Measurements from ENCODE around the gene IL17REL.
A peak's percentile ranks its signal among the peaks of the same experiment; 100 is the strongest.

IL17REL gene

GRCh38 chr22:49962012-49962750, 50.4 kb downstream of the IL17REL start:
- ChIA-PET CTCF (interaction anchor here (1.0 to 1.7 kb wide), 4 partner anchors 29 to 68 kb away, joined by 3 to 10 read pairs (median 4); no protein-coding TSS in a partner anchor), POLR2A (interaction anchor here (0.6 to 2.2 kb wide), 7 partner anchors 9 to 546 kb away, joined by 3 to 10 read pairs (median 6); partner anchors contain the start of gene LMF2)
- peak; percentile 84 for DNase-seq (ENCODE audit: extremely low spot score)
- no peak for TF ChIP-seq CTCF (IDR thresholded peaks at IDR 0.05; ENCODE audit: control extremely low read depth, extremely low read depth, low read depth, missing control alignments)

DNA sequence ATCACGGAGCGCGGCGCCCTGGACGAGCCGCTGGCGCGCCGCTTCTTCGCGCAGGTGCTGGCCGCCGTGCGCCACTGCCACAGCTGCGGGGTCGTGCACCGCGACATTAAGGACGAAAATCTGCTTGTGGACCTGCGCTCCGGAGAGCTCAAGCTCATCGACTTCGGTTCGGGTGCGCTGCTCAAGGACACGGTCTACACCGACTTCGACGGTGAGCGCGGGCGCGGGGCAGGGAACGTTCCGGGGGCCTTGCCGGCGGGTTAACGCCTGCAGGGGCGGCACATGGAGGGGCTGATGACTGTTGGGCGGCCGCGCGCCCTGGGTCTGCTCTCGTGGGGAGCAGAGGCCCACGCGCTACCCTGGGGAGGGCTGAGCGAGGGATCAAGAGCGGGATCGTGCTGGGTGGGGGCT, 51.0 kb downstream of the IL17REL start:
- CTCF ChIA-PET, result interaction anchor here (1.0 to 1.7 kb wide), 3 partner anchors 29 to 69 kb away, joined by 4 to 10 read pairs (median 5); no protein-coding TSS in a partner anchor
- DNase-seq (ENCODE audit: extremely low spot score), result no peak
- no peak for TF ChIP-seq CTCF (IDR thresholded peaks at IDR 0.05; ENCODE audit: control extremely low read depth, extremely low read depth, low read depth, missing control alignments)
- POLR2A ChIA-PET, result interaction anchor here (0.6 to 2.2 kb wide), 4 partner anchors 9 to 31 kb away, joined by 3 to 10 read pairs (median 6); no protein-coding TSS in a partner anchor

DNA sequence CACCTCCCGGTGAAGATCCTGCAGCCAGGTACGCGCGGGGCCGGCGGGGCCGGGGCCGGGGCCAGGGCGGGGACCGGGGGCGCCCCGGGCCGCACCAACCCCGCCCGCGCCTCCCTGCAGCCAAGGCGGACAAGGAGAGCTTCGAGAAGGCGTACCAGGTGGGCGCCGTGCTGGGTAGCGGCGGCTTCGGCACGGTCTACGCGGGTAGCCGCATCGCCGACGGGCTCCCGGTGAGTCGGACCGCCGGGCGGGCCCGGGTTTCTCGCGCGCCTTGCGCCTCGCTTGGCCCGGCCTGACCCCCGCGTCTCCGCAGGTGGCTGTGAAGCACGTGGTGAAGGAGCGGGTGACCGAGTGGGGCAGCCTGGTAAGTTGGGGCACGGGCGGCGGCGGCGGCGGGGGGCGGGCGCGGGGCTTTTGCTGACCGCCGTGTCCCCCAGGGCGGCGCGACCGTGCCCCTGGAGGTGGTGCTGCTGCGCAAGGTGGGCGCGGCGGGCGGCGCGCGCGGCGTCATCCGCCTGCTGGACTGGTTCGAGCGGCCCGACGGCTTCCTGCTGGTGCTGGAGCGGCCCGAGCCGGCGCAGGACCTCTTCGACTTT, 51.5 kb downstream of the IL17REL start:
- ChIA-PET CTCF (interaction anchor here (1.4 to 1.8 kb wide), 2 partner anchors 15 to 28 kb away, joined by 4 to 6 read pairs; no protein-coding TSS in a partner anchor), POLR2A (interaction anchor here (1.0 to 2.2 kb wide), 4 partner anchors 7 to 25 kb away, joined by 3 to 10 read pairs (median 4); no protein-coding TSS in a partner anchor)
- DNase-seq (ENCODE audit: extremely low spot score), result no peak
- no peak for TF ChIP-seq CTCF (IDR thresholded peaks at IDR 0.05; ENCODE audit: control extremely low read depth, extremely low read depth, low read depth, missing control alignments)

DNA sequence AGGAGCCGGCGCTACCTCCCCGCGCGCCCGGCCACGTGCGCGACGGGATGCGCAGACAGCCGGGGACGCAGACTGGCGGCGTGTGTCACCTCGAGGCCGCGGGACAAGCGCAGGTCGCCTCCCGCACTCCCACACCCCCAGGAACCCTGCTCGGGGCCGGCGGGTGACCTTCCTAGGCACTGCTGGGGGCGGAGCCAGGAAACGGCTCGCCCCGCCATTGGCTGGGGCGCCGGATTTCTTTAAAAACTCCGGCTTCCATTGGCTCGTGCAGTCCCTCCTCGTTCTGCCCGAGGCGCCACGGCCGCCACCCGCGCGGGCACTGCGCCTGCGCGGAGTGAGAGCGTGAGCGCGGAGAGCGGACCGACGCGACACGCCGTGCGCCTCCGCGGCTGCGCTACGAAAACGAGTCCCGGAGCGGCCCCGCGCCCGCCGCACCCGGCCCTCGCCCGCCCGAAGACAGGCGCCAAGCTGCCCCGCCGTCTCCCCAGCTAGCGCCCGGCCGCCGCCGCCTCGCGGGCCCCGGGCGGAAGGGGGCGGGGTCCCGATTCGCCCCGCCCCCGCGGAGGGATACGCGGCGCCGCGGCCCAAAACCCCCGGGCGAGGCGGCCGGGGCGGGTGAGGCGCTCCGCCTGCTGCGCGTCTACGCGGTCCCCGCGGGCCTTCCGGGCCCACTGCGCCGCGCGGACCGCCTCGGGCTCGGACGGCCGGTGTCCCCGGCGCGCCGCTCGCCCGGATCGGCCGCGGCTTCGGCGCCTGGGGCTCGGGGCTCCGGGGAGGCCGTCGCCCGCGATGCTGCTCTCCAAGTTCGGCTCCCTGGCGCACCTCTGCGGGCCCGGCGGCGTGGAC, 52.2 kb downstream of the IL17REL start, which contains the start of gene PIM3:
Gene PIM3, plus strand, starts transcription at position 614 of the 846 bp plus-strand sequence. Its CDS starts 176 bp downstream, at position 790.
- POLR2A ChIA-PET, result interaction anchor here (0.6 to 1.1 kb wide), 3 partner anchors 8 to 125 kb away, joined by 3 to 4 read pairs (median 3); no protein-coding TSS in a partner anchor
- no peak for TF ChIP-seq CTCF (IDR thresholded peaks at IDR 0.05; ENCODE audit: control extremely low read depth, extremely low read depth, low read depth, missing control alignments)
- CTCF ChIA-PET, result interaction anchor here (1.2 to 1.8 kb wide), 2 partner anchors 12 to 14 kb away, joined by 3 to 6 read pairs; no protein-coding TSS in a partner anchor
- DNase-seq (ENCODE audit: extremely low spot score), result peak; percentile 97

- ChIA-PET CTCF (interaction anchor here (1.1 to 1.9 kb wide), 4 partner anchors 11 to 60 kb away, joined by 3 to 7 read pairs (median 4); no protein-coding TSS in a partner anchor), POLR2A (interaction anchor here (0.6 to 1.1 kb wide), 3 partner anchors 9 to 126 kb away, joined by 3 to 4 read pairs (median 3); no protein-coding TSS in a partner anchor)
- no peak for DNase-seq (ENCODE audit: extremely low spot score)
- TF ChIP-seq CTCF (IDR thresholded peaks at IDR 0.05; ENCODE audit: control extremely low read depth, extremely low read depth, low read depth, missing control alignments), result no peak
These were observed 52.8 kb downstream of the IL17REL start for GRCh38 chr22:49959782-49960158.

Data from GM10248 (cell line).